Choroid plexus epithelial cell (primary cell): ENCODE results near the gene SLC7A8.

Experiments
- DNase-seq: peaks from one replicate; pipeline ENCODE4 v3.0.0-alpha.2; 2010; ENCODE audit warnings: low read depth
- H3K4me3 ChIP-seq: 2 replicates; pipeline ENCODE4 v1.5.1; 2011; ENCODE audit warnings: low read depth, mild to moderate bottlenecking, control low read depth, low read length, moderate library complexity
- CTCF ChIP-seq: conservative IDR thresholded peaks from 2 replicates; pipeline ENCODE4 v1.5.1; 2011; ENCODE audit warnings: low read depth, mild to moderate bottlenecking, control low read depth, inconsistent platforms, low read length, moderate library complexity

SLC7A8 gene

GRCh38 chr14:23181453-23181852 lies 2.0 kb downstream of the SLC7A8 start:
- H3K4me3 ChIP-seq = no peak overlapping the region

GRCh38 chr14:23177181-23177580 lies 6.3 kb downstream of the SLC7A8 start:
- no peak overlapping the region for H3K4me3 ChIP-seq
- DNase-seq = no peak
- no peak for TF ChIP-seq CTCF

More at GRCh38 chr14:23181453-23181852, 2.0 kb downstream of the SLC7A8 start:
- DNase-seq = no peak
- TF ChIP-seq CTCF = no peak

GRCh38 chr14:23175823-23176222 lies 7.6 kb downstream of the SLC7A8 start:
- H3K4me3 ChIP-seq = no peak overlapping the region
- no peak for TF ChIP-seq CTCF
- DNase-seq = peak; percentile 59

GRCh38 chr14:23174296-23175184 lies 8.9 kb downstream of the SLC7A8 start:
- no peak for TF ChIP-seq CTCF
- no peak overlapping the region for H3K4me3 ChIP-seq
- peak; percentile 80 for DNase-seq

GRCh38 chr14:23173796-23174195 lies 9.7 kb downstream of the SLC7A8 start:
- H3K4me3 ChIP-seq = no peak overlapping the region

GRCh38 chr14:23173031-23173430 lies 10.4 kb downstream of the SLC7A8 start:
- TF ChIP-seq CTCF = no peak
- H3K4me3 ChIP-seq = no peak overlapping the region
- DNase-seq = no peak

More at GRCh38 chr14:23173796-23174195, 9.7 kb downstream of the SLC7A8 start:
- no peak for TF ChIP-seq CTCF
- DNase-seq = no peak

- H3K4me3 ChIP-seq = no peak overlapping the region
- TF ChIP-seq CTCF = no peak
- DNase-seq = no peak
Observed at GRCh38 chr14:23172574-23172973, 10.9 kb downstream of the SLC7A8 start.
